Duodenal mucosa (tissue), 2 donors: ENCODE data around the gene CYSLTR2.
A peak's percentile ranks its signal among the peaks of the same experiment; 100 is the strongest.

Source experiments
- H3K27ac ChIP-seq: one replicate; pipeline ENCODE4 v1.7.0; 2013; ENCODE audit warnings: low read depth, low read length
- H3K27me3 ChIP-seq, 2 donors: one replicate each; pipeline ENCODE4 v1.7.0; 2013; ENCODE audit warnings: low read length in 2 of 2, control low read depth in 1 of 2; ENCODE audit not compliant: insufficient read depth in 2 of 2, control insufficient read depth in 1 of 2
- H3K36me3 ChIP-seq, 2 donors: one replicate each; pipeline ENCODE4 v1.7.0; 2013; ENCODE audit warnings: low read length in 2 of 2, control low read depth in 1 of 2; ENCODE audit not compliant: insufficient read depth in 2 of 2, control insufficient read depth in 1 of 2
- H3K4me1 ChIP-seq, 2 donors: one replicate each; pipeline ENCODE4 v1.7.0; 2013; ENCODE audit warnings: low read length in 2 of 2, control low read depth in 1 of 2; ENCODE audit not compliant: insufficient read depth in 2 of 2, control insufficient read depth in 1 of 2
- H3K4me3 ChIP-seq, 2 donors: one replicate each; pipeline ENCODE4 v1.7.0; 2013; ENCODE audit warnings: low read length in 2 of 2, low read depth in 1 of 2
- H3K9ac ChIP-seq, 2 donors: one replicate each; pipeline ENCODE4 v1.7.0; 2013; ENCODE audit warnings: low read length in 2 of 2, low read depth in 1 of 2
- H3K9me3 ChIP-seq, 2 donors: one replicate each; pipeline ENCODE4 v1.7.0; 2013; ENCODE audit warnings: low read length in 2 of 2, control low read depth in 1 of 2; ENCODE audit not compliant: control insufficient read depth in 1 of 2

Gene CYSLTR2, protein sequence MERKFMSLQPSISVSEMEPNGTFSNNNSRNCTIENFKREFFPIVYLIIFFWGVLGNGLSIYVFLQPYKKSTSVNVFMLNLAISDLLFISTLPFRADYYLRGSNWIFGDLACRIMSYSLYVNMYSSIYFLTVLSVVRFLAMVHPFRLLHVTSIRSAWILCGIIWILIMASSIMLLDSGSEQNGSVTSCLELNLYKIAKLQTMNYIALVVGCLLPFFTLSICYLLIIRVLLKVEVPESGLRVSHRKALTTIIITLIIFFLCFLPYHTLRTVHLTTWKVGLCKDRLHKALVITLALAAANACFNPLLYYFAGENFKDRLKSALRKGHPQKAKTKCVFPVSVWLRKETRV

DNA sequence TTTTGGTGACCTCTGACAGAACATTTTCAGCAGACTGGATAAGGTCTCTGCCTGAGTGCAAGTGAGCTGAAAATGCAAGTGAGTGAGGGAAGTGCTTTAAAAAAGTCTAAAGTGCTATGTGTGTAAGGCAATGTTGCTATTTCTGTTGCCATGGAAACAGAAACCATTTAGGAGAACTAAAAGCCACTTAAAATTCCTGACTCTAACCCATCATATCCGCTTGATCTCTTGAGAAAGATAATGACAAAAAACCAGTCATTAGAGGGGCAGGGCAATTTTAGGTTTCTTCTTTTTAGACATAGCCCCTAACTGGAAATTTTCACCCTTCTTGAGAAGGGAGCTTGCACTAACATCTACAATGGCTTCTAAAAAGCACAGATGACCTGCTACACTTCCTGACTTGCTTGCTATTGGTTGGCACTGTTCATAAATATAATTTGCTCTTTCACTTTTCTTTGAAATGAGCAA lies at the start of gene CYSLTR2:
TSS of gene CYSLTR2 (plus strand) at position 458 of the 468 bp plus-strand sequence. CDS start 52,889 bp downstream, outside the sequence.
- no peaks in the 10 kb centered on the region for H3K36me3 ChIP-seq
- peak within 1 kb of the TSS in 1 of 2 donors; percentile 22 for H3K9ac ChIP-seq
- peaks cover 4 to 11% of the 10 kb centered on the region in 2 donors for H3K4me1 ChIP-seq
- no peaks in the 10 kb centered on the region for H3K27me3 ChIP-seq
- no peaks in the 10 kb centered on the region for H3K9me3 ChIP-seq
- H3K4me3 ChIP-seq = peak within 1 kb of the TSS; percentile 12 to 46
- peak within 1 kb of the TSS; percentile 55 for H3K27ac ChIP-seq

DNA sequence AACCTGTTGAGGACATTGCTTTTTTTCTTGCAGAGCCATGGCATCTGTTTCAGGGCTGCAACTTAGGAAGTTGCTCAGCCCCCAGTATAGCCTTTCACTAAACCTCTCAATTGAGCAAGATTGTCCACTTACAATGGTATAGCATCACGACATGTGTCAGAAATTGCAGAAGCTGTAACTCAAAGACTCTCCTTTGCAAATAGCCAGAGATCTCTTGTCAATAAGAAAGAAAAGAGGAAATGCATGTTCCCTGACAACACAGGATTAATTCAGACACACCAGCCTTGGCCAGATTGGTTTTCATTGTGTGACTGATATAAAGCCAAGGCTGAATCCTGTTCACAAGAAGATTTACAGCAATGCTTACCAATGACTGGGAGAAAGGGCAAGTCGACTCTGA lies 38.7 kb upstream of the CYSLTR2 start:
- H3K36me3 ChIP-seq = no peaks in the 10 kb centered on the region
- no peak overlapping the region for H3K9ac ChIP-seq
- no peak overlapping the region for H3K4me3 ChIP-seq
- no peak overlapping the region for H3K27ac ChIP-seq
- peaks cover 6% of the 10 kb centered on the region in 2 donors for H3K9me3 ChIP-seq
- H3K27me3 ChIP-seq = no peaks in the 10 kb centered on the region
- no peaks in the 10 kb centered on the region for H3K4me1 ChIP-seq

DNA sequence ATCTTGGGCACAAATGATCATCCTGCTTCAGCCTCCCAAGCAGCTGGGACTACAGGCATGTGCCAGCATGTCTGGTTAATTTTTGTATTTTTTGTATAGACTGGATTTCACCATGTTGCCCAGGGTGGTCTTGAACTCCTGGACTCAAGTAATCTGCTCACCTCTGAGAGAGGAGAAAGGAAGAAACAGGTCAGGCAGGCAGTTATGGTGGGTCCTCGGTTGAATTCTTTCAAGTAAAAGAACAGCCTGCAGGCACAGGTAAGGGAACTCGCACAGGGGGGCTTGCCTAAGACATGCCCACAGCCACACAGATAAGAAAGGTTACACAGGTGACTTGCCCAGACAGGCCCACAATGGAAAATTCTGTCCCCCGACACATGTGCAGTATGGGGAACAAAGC lies 34.8 kb upstream of the CYSLTR2 start:
- H3K4me3 ChIP-seq = no peak overlapping the region
- no peak overlapping the region for H3K27ac ChIP-seq
- H3K36me3 ChIP-seq = no peaks in the 10 kb centered on the region
- peaks cover 6 to 13% of the 10 kb centered on the region in 2 donors for H3K9me3 ChIP-seq
- H3K4me1 ChIP-seq = no peaks in the 10 kb centered on the region
- H3K9ac ChIP-seq = no peak overlapping the region
- H3K27me3 ChIP-seq = no peaks in the 10 kb centered on the region

DNA sequence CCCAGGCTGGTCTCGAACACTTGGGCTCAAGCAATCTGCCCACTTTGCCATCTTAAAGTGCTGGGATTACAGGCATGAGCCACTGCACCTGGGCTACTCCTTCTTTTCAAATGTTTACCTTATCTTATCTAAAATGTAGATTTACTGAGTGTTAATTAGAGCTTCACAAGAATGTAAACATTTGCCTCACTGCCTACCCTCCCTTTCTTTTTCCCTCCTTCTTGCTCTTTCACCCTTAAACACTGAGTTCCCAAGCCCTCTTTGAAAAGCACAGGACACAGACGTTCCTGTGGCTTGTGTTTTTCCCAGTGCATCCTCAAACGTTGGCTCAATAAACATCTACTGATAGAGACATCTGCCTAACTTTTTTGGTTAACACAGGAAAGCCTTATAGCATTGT lies 32.7 kb upstream of the CYSLTR2 start:
- Histone ChIP-seq H3K4me1 (no peaks in the 10 kb centered on the region), H3K27ac (no peak overlapping the region), H3K4me3 (no peak overlapping the region), H3K27me3 (no peaks in the 10 kb centered on the region), H3K9ac (no peak overlapping the region), H3K9me3 (peaks cover 6 to 13% of the 10 kb centered on the region in 2 donors), H3K36me3 (no peaks in the 10 kb centered on the region)

DNA sequence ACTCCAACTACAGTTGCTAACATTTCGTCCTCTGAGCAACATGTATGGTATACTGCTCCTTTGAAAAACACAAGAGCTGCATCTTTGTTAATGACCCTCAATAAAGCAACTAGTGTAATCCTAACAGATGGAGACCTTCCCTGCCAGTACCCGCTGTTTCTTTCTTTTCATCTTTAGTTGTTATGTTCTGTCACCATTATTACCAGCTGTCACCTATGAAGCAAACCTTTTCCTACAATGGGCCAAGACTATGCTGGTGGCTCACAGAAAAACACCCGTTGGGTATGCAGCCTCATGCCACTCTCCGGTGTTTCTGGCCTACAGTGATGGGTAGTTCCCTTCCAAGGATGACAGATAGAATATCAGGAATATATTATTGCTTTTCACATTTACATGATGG lies 29.7 kb upstream of the CYSLTR2 start:
- no peaks in the 10 kb centered on the region for H3K36me3 ChIP-seq
- no peak overlapping the region for H3K4me3 ChIP-seq
- H3K9ac ChIP-seq = no peak overlapping the region
- H3K27me3 ChIP-seq = no peaks in the 10 kb centered on the region
- no peak overlapping the region for H3K27ac ChIP-seq
- H3K9me3 ChIP-seq = peaks cover 1 to 11% of the 10 kb centered on the region in 2 donors
- peaks cover 2 to 4% of the 10 kb centered on the region in 2 donors for H3K4me1 ChIP-seq

DNA sequence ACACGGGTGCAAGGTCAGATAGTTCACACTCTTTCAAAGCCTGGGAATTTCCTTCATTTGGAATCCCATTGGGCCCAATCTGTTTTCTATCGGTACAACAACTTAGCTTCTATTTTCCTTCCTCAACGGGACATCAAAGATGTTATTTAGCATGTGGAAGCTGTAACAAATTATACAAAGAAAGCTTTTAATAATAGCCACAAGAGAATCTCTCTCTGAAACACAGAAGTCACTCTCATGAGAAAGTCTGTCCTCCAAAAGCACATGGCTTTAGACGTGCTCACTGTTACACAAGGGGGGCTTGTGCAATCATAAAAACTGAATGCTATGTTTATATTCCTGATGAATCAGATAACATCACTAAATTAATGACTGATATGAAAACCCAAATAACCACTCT lies 28.9 kb upstream of the CYSLTR2 start:
- Histone ChIP-seq H3K27ac (no peak overlapping the region), H3K27me3 (no peaks in the 10 kb centered on the region), H3K9me3 (peaks cover 0 to 7% of the 10 kb centered on the region in 2 donors), H3K4me3 (no peak overlapping the region), H3K4me1 (peaks cover 4 to 10% of the 10 kb centered on the region in 2 donors), H3K9ac (no peak overlapping the region), H3K36me3 (no peaks in the 10 kb centered on the region)

DNA sequence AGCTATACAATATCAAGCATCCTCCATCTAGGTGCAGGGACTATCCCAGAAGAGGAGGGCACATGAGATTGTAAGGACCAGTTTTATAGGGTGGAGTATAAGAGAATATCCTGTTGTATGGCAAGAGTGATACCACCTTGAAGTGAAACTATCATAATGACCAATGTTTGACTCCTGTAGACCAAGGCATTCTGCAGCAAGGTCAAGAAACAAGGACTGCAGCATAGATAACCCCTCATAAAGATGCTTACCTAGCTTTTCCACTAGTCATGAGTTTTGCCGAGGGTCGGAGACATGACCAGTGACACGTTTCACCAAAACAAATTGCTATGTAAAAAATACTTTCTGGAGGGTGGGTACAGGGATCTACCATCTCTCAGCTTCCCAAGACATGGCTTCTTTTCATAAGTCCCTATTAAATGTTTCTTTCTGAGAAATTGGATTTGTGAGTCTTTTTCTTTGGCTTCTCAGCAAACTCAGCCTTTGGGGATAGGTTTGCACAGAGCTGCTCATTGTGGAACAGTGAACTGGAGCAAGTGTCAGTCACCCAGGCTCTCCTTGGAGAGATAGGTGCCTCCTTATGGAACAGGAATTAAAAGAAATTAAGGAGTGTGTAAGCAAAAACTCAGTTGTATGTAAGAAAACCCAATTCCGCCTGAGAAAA lies 28.2 kb upstream of the CYSLTR2 start:
- Histone ChIP-seq H3K27me3 (no peaks in the 10 kb centered on the region), H3K9me3 (peaks cover 0 to 7% of the 10 kb centered on the region in 2 donors), H3K9ac (no peak overlapping the region), H3K27ac (peak overlapping the region; percentile 23), H3K36me3 (no peaks in the 10 kb centered on the region), H3K4me3 (no peak overlapping the region), H3K4me1 (peaks cover 4 to 14% of the 10 kb centered on the region in 2 donors)

DNA sequence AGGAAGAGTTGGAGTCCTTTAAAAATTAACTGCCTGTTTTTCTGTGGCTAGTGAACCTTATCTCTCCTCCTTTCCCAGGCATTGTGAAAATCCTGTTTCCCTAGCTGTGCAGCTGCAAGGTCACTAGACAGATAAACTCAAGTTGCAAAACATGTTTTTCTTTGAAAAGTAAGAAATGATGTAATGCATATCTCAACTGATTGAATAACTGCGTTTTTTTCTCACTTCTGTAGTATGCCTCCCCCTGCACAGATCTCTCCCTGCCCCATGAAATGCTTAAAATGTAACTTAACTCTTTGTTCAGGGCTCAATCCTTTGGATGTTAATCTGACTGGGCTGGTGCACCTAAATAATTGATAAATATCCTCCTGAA lies 27.7 kb upstream of the CYSLTR2 start:
- Histone ChIP-seq H3K9me3 (peaks cover 0 to 7% of the 10 kb centered on the region in 2 donors), H3K27me3 (no peaks in the 10 kb centered on the region), H3K4me1 (peaks cover 4 to 14% of the 10 kb centered on the region in 2 donors), H3K9ac (no peak overlapping the region), H3K36me3 (no peaks in the 10 kb centered on the region), H3K27ac (no peak overlapping the region), H3K4me3 (no peak overlapping the region)

DNA sequence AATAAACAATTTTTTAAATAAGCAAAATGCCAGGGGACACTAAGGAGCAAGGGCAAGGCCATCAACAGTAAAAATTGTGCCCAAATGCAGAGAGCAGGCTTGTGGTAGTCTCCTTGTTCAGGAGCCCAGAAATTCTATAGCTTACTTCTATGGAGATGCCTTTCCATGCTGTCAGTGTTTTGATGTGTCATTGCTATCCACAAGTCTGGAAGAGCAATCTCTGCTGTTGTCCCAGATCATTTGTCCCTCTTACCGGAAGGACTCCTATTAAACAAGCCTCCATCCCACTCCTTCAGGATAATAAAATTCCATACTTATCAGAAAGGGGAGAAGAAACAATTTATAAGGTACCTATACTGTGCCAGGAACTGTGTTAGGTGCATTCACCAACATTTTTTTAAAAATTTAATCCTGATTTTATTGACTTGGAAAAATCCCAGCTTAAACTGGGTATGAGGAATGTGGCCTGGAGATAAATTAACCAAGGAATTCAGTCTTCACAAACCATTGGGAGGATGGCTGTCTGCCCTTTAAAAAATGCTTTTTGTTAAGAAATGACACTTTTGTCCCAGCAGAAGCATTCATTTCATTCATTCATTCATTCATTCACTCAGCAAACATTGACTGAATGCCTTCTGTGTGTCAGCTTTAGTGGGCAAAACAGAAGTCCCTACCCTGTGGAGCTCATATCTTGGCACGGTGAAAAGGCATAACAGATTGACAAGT lies 26.8 kb upstream of the CYSLTR2 start:
- Histone ChIP-seq H3K9ac (no peak overlapping the region), H3K27ac (no peak overlapping the region), H3K9me3 (peaks cover 0 to 4% of the 10 kb centered on the region in 2 donors), H3K4me3 (no peak overlapping the region), H3K4me1 (peaks cover 4 to 14% of the 10 kb centered on the region in 2 donors), H3K36me3 (no peaks in the 10 kb centered on the region), H3K27me3 (no peaks in the 10 kb centered on the region)

DNA sequence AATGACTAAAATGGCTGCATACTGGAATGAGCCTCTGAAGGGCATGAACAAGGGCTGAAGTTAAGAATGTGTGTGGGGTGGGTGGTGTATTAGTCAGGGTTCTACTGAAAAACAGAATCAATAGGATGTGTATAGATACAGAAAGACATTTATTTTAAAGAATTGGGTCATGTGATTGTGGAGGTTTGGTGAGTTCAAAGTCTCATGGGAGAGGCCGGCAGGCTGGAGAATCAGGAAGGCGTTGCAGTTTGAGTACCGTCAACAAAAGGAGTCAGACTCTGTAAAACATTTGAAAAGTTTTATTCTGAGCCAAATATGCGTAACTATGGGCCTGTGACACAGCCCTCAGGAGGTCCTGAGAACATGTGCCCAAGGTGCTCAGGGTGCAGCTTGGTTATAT lies 24.5 kb upstream of the CYSLTR2 start:
- no peak overlapping the region for H3K9ac ChIP-seq
- H3K27me3 ChIP-seq = no peaks in the 10 kb centered on the region
- H3K4me3 ChIP-seq = peak overlapping the region in 1 of 2 donors; percentile 26
- peaks cover 4 to 14% of the 10 kb centered on the region in 2 donors for H3K4me1 ChIP-seq
- no peaks in the 10 kb centered on the region for H3K36me3 ChIP-seq
- no peaks in the 10 kb centered on the region for H3K9me3 ChIP-seq
- no peak overlapping the region for H3K27ac ChIP-seq
